Measurements from ENCODE around the gene NTRK2. TPM values are rescaled to one million over a fixed set of nuclear protein-coding genes. Genes with fewer than 3 reads are reported as not detected.

Gene NTRK2
- total and polyA plus RNA-seq, 8 donors: 6.0 to 31.4 (median 14.5) TPM

- Histone ChIP-seq H3K27me3 (no peaks in the 10 kb centered on the region), H3K36me3 (no peaks in the 10 kb centered on the region), H3K27ac (no peak overlapping the region), H3K4me1 (no peaks in the 10 kb centered on the region), H3K4me3 (no peak overlapping the region), H3K9me3 (no peaks in the 10 kb centered on the region)
- DNase-seq (no peak), ATAC-seq (no peak), FAIRE-seq (no peak)
- 45 to 58% methylated on average over 1 of the region's 1 CpG for WGBS, 2 donors
- intact Hi-C loops (cut with DNase I): no loop called here
- TF ChIP-seq, protein P1, sequence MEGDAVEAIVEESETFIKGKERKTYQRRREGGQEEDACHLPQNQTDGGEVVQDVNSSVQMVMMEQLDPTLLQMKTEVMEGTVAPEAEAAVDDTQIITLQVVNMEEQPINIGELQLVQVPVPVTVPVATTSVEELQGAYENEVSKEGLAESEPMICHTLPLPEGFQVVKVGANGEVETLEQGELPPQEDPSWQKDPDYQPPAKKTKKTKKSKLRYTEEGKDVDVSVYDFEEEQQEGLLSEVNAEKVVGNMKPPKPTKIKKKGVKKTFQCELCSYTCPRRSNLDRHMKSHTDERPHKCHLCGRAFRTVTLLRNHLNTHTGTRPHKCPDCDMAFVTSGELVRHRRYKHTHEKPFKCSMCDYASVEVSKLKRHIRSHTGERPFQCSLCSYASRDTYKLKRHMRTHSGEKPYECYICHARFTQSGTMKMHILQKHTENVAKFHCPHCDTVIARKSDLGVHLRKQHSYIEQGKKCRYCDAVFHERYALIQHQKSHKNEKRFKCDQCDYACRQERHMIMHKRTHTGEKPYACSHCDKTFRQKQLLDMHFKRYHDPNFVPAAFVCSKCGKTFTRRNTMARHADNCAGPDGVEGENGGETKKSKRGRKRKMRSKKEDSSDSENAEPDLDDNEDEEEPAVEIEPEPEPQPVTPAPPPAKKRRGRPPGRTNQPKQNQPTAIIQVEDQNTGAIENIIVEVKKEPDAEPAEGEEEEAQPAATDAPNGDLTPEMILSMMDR (IDR thresholded peaks at IDR 0.05): no peak
Measured at GRCh38 chr9:84679571-84679970, 10.0 kb downstream of the NTRK2 start.

GRCh38 chr9:84681516-84682285 lies 12.2 kb downstream of the NTRK2 start:
- Histone ChIP-seq H3K9me3 (no peaks in the 10 kb centered on the region), H3K27me3 (no peaks in the 10 kb centered on the region), H3K4me3 (no peak overlapping the region), H3K27ac (no peak overlapping the region), H3K4me1 (no peaks in the 10 kb centered on the region), H3K36me3 (no peaks in the 10 kb centered on the region)
- intact Hi-C loops (cut with DNase I): no loop called here
- DNase-seq (no peak), ATAC-seq (no peak), FAIRE-seq (no peak)
- 86 to 91% methylated on average over 6 of the region's 6 CpGs for WGBS, 2 donors
- TF ChIP-seq, protein P1 (IDR thresholded peaks at IDR 0.05): no peak

- intact Hi-C loops (cut with DNase I): no loop called here
- Histone ChIP-seq H3K36me3 (no peaks in the 10 kb centered on the region), H3K27ac (no peak overlapping the region), H3K9me3 (no peaks in the 10 kb centered on the region), H3K27me3 (no peaks in the 10 kb centered on the region), H3K4me3 (no peak overlapping the region), H3K4me1 (no peaks in the 10 kb centered on the region)
- no peak for DNase-seq
- no peak for FAIRE-seq
- WGBS, 2 donors: 47% methylated on average over 1 of the region's 1 CpG
- TF ChIP-seq, protein P1 (IDR thresholded peaks at IDR 0.05): no peak
- no peak for ATAC-seq
Measured at GRCh38 chr9:84686068-84686467, 16.5 kb downstream of the NTRK2 start.

GRCh38 chr9:84688956-84689355 lies 19.4 kb downstream of the NTRK2 start:
- DNase-seq: no peak
- no peaks in the 10 kb centered on the region for H3K9me3 ChIP-seq
- H3K27ac ChIP-seq: no peak overlapping the region
- H3K36me3 ChIP-seq: no peaks in the 10 kb centered on the region
- ATAC-seq: no peak
- no peak overlapping the region for H3K4me3 ChIP-seq
- TF ChIP-seq, protein P1 (IDR thresholded peaks at IDR 0.05): no peak
- no peaks in the 10 kb centered on the region for H3K4me1 ChIP-seq
- H3K27me3 ChIP-seq: no peaks in the 10 kb centered on the region
- intact Hi-C loops (cut with DNase I): no loop called here
- no peak for FAIRE-seq
- WGBS, 2 donors: 67 to 70% methylated on average over 4 of the region's 4 CpGs

DNA sequence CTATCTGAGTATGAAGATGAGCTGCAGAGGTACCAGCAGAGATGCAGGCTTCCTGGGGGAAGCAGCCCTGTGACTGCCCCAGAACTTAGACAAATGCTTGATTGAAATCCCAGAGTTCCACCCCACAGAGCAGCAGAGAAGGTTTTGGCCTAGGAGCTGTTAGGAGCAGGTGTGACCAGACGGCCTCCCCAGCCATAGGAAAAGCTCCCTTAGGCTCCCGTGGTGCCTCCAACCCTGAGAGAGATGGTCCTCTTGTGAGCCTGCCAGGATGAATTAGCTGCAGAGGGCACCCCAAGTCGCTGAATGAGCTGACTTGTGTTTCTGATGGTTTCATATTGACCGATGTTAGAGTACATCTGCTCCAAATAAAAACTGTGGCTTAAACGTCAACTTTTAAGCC lies 22.1 kb downstream of the NTRK2 start:
- FAIRE-seq: no peak
- no peak overlapping the region for H3K27ac ChIP-seq
- TF ChIP-seq, protein P1 (IDR thresholded peaks at IDR 0.05): no peak
- no peak for DNase-seq
- H3K9me3 ChIP-seq: no peaks in the 10 kb centered on the region
- H3K4me3 ChIP-seq: no peak overlapping the region
- no peak for ATAC-seq
- intact Hi-C loops (cut with DNase I): no loop called here
- 66 to 73% methylated on average over 5 of the region's 5 CpGs for WGBS, 2 donors
- H3K36me3 ChIP-seq: no peaks in the 10 kb centered on the region
- H3K4me1 ChIP-seq: no peaks in the 10 kb centered on the region
- no peaks in the 10 kb centered on the region for H3K27me3 ChIP-seq

All from pancreas (tissue), 10 donors.